CD4-positive, alpha-beta T cell treated with Interferon alpha-2 for 1 hour (primary cell): Measurements from ENCODE around the gene LPCAT1.
"Not testable (repeated sequence)": the region's sequence is repeated elsewhere in the genome, so short reads cannot be mapped to it uniquely, and the experiment has no call there.

Experiments
- DNase-seq, 2 donors: peaks; one replicate each; pipeline ENCODE4 v3.0.0-alpha.2; 2020 to 2022

Gene LPCAT1

DNA sequence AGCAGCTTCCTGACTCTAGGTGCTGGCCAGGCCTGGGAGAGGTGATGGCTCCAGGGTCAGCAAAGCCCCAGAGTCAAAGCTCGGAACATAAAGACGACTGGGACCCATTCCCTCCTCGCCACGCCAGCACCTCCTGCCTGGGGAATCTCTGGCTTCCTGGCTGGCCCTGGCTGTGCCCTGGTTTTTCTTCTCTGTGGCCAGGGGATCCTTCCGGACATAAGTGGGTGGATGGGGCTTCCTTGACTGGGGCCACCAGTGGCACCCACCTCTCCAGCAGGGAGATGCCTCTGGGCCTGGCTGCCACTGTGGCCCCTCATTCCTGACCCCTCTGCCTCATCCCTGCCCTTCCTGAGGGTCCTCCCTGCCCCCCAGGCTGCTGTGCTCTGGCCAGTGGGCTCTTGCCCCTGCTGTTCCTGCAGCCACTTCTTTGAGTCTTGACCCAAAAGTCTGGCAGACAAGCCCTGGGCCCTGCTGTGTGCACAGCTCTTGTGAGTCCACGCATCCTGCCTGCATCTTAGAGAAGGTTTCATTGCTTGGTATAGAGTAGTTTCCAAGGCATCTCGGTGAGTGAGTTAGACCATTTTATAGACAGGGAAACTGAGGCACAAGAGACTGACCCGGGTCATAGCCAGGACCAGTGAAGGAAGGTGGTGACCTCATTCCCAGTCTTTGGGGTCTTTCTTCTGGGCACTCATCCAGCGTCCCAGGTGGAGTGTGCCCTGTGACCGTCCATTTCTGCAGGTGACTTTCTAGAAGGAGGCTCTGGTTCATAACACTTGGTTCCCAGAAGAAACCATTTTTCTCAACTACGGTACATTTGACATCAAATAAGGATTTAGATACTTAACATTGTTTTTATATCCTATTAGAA is 17.3 kb upstream of the LPCAT1 start:
- DNase-seq = no peak

DNA sequence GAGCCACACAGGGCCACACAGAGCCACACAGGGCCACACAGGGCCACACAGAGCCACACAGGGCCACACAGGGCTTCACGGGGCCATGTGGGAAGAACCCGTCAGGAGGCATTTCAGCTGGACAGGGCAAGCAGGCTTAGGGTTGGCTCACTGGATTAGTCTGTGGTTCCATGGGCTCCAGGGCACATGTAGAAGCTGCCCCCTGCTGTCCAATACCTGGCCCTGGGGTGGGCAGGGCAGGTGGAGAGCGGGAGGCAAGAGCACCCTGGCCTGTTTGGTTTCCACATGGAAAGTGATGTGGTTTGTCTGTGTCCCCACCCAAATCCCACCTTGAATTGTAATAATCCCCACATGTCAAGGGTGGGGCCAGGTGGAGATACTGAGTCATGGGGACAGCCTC is 16.4 kb upstream of the LPCAT1 start:
- peak; percentile 34 to 45 for DNase-seq

DNA sequence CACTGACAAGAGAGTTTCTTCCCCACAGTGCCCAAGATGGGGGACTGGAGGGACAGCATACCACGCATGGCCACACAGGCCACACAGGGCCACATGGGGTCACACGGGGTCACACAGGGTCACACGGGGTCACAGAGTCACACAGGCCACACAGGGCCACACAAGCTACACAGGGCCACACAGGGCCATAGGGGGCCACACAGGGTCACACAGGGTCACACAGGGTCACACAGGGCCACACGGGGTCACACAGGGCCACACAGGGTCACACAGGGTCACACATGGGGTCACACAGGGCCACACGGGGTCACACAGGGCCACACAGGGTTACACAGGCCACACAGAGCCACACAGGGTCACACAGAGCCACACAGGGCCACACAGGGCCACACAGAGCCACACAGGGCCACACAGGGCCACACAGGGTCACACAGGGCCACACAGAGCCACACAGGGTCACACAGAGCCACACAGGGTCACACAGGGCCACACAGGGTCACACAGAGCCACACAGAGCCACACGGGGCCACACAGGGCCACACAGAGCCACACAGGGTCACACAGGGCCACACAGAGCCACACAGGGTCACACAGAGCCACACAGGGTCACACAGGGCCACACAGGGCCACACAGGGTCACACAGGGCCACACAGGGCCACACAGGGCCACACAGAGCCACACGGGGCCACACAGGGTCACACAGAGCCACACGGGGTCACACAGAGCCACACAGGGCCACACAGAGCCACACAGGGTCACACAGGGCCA is 15.8 kb upstream of the LPCAT1 start:
- not testable (repeated sequence) for DNase-seq

DNA sequence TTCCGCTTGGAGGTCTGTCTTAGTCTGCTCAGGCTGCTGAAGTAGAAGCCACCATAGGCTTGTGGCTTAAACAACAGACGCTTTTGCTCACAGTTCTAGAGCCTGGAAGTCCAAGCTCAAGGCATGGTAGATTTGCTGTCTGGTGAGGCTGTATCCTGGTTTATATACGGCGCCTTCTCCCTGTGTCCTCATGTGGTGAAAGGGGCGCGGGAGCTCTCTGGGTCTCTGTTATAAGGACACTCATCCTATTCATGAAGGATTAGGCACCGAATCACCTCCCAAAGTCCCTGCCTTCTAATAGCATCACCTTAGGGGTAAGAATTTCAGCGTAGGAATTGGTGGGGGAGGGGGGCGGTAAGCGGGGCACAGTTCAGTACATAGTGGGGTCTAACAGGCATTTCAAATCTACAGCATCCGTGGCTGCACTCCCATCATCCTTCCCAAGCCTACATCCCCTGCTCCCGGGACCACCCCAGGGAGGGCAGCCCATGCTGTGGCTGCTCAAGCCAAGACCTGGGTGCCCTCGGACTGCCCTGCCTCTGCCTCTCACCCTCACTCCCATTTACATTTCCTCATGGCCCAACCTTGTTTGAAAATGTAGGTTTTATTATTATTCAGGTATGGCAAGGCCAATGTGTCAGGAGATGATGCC is 15.1 kb upstream of the LPCAT1 start:
- no peak for DNase-seq

DNA sequence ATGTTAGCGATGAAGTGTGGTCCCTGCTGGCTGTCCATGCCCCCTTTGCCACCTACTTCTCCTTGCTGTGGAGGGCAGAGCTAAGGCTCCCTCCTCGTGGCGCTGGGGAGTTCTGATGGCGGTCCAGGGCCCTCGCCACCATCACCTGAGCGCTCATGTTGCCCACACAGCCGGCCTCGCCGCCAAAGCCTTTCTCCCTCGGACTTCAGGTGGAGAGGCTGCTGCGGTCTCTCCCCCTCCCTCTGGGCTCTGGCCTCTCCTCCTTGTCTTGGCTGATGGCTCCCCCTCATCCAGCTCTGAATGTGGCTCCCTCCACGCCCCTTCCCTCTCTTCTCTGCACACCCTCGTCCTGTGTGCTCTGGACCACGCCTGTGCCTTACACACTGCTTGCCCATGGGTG is 14.5 kb upstream of the LPCAT1 start:
- DNase-seq = no peak

DNA sequence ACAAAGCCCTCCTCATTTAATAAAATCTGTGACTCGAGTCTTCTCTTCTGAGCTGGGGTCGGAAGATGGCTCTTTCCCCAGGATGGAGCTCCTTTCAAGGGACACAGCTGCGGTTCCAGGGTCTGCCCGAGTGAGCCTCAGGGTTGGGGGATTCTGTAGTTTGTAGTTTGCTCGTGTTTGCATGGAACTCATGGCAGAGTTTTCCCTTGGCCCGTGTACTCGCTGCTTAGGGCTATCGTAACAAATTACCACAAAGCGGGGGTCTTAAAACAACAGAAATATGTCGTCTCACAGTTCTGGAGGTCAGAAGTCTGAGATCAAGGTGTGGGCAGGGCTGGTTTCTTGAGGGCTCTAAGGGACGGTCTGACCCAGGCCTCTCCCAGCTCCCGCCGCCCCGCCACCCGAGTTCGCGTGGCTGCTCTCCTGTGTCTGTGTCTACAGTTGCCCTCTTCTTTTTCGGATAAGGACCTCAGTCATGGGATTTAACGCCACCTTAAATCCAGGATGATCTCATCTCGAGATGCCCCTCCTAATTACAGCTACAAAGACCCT is 13.9 kb upstream of the LPCAT1 start:
- DNase-seq = no peak

- DNase-seq = no peak
These were observed 13.3 kb upstream of the LPCAT1 start for GRCh38 chr5:1536871-1537602.

DNA sequence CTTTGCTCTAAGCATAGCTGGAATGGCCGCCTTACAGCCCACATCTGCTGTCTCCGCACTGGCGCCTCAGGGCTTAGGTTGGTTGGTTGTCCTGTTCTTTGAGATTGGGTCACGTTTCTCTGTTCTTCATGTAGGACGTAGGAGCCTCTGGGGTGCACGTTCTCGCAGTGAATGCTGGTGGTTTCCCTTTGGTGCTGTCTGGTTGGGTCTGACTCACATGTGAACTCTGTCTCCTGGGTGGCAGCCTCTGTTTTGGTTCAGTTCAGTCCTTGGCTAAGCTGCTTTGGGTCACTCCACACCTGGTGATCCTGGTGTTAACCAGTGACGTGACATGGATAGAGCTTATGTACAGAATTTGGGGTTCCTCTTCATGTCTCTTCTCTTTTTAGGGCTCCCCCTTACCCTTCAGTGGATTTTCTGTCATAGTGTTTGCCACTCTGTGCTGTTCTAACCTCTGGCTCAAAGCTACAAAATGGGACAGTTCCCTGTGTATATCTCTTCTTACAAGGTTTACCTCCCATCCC is 12.6 kb upstream of the LPCAT1 start:
- DNase-seq = peak; percentile 78 to 82

DNA sequence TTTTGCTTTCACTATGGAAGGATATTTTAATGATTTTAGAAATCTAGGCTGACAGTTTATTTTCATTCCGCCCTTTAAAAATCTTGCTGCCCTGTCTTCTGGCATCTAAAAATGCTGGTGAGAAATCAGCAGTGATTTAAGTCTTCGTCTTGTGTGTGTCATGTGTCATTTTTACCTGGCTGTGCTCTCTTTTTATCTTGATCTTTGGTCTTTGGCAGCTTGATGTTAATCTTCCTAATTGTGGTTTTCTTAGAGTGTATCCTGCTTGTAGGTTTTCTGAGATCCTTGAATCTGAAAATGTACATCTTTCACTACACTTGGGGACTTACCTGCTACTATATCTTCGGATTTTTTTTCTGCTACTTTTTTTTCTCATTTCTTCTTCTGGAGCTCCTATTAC is 11.9 kb upstream of the LPCAT1 start:
- peak in 1 of 2 donors; percentile 35 for DNase-seq

DNA sequence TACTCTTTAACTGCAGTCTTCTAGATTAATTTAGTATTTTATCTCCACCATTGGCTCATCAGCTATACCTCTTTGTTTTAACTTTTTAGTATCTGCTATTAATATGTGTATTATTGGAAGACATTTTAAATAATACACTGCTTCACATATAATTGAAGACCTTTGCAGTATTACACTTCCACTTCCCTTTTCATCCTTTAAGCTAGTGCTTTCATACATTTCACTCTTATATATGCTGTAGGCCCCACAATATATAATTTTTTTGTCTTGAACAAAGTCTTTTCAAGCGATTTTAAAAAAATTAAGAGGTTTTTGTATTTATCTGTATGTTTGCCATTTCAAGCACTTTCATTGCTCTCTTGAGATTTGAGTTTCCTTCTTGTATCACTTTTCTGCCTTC is 8.6 kb upstream of the LPCAT1 start:
- DNase-seq = no peak

GRCh38 chr5:1529498-1529897 is 5.7 kb upstream of the LPCAT1 start:
- no peak for DNase-seq

GRCh38 chr5:1527533-1528205 is 3.9 kb upstream of the LPCAT1 start:
- DNase-seq = no peak

GRCh38 chr5:1526681-1527131 is 2.9 kb upstream of the LPCAT1 start:
- DNase-seq = no peak

- DNase-seq = no peak
These were observed 2.5 kb upstream of the LPCAT1 start for GRCh38 chr5:1526190-1526631.

DNA sequence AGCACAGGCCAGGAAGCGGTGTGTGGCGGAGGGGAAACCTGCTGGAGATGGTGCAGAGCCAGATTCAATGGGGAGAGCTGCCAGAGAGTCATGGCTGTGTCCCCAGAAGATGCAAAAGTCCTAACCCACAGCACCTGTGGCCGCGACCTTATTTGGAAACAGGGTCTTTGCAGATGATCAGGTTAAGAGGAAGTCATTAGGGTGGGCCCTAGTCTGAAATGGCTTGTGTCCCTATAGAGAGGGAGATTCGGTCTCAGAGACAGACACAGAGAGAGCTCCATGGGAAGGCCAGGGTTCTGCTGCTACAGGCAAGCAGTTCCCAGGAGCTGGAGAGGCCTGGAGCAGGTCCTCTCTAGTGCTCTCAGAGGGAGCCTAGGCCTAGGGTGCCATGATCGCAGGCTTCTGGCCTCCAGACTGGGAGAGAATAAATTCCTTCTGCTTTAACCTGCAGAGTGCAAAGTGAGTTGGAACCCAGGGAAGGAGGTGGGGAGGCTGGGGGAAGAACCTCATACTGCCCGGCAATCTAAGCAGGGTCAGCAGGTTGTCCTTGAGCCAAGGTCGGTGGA is 1.9 kb upstream of the LPCAT1 start:
- no peak for DNase-seq

GRCh38 chr5:1524799-1525623 is 1.3 kb upstream of the LPCAT1 start:
- DNase-seq = no peak

DNA sequence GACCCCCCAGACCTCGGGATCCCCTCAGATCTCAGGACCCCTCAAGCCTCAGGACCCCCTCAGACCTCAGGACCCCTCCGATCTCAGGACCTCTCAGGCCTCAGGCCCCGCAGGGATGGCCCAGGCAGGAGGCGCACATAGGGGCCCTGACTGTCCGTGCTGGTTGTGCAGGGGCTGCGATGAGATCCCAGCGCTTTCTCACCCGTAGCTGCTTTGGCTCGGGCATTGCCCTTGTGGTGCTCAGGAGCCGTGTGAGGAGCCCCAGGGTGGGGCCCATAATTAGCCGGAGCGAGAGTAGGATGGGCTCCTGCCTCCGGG is 680 bp upstream of the LPCAT1 start:
- no peak for DNase-seq

DNA sequence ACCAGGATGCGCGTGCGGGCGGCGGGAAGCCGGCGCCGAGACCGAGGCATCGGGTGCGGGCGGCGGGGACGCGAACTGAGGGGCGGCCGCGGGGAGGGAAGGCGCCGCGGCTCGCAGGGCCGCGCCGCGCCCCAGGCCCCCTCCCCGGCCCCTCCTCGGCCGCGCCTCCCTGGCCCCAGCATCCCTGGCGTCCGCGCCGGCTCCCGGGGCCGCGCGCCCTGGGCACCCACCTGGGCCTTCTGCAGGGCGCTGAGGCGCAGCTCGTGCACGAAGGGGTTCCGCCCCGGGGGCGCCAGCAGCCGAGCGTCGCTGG is 324 bp downstream of the LPCAT1 start:
- DNase-seq = no peak

DNA sequence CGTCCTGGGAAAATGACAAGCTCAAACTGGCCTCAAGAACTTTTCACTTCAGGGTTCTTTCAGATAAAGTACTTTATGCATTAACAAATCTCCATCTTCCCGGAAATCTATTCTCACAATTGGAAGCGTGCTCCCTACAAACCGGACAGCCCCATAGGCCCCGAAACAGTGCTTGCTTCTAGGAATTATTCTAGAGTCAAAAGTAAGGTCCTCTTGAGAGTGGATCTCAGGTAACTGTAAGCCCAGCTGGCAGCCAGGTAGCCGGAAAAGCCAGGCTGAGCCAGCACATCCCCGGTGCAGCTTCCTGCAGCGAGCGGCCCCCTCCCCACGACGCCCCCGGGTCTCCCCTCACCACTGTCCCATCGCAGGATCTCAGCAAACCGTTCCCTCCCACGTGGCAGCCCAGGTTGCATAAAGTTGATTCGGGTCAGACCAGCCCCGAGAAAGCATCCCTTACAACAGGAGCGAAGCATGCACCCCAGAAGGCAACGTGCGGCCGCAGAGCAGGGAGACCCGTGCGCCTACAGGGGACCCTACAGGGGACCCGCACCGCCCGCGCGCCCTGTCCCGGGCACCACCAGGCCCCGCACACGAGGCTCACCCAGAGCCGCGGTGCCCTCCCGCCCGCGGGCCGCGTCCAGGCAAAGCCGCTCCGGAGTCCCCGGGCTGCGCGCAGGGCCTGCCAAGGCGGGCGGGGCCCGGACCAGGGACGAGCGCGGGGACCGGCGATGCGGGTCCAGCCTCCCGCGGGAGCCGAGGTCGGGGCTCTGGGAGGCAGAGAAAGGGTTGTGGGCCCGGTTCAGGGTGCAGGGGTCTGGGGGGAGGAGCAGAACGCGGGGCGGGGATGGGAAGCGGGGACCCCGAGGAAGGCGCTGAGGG is 920 bp downstream of the LPCAT1 start:
- no peak for DNase-seq
